ENCODE data around the gene ZNF765. TPM values are rescaled to one million over a fixed set of nuclear protein-coding genes. Genes with fewer than 3 reads are reported as not detected.

Gene ZNF765
- total and polyA plus RNA-seq, 2 experiments from 2014 or later: 10.3 to 33.4 TPM

DNA sequence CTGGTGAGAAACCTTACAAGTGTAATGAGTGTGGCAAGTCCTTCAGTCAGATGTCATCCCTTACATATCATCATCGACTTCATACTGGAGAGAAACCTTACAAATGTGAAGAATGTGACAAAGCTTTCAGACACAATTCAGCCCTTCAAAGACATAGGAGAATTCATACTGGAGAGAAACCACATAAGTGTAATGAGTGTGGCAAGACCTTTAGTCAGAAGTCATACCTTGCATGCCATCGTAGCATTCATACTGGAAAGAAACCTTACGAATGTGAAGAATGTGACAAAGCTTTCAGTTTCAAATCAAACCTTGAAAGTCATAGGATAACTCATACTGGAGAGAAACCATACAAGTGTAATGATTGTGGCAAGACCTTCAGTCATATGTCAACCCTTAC lies 13.6 kb upstream of the ZNF765 start:
- Mint-ChIP-seq H3K27me3 (ENCODE audit: insufficient read depth, low read depth, poor library complexity) (no peaks in the 10 kb centered on the region), H3K9me3 (peaks cover 66% of the 10 kb centered on the region), H3K36me3 (ENCODE audit: low read depth) (peaks cover 100% of the 10 kb centered on the region), H3K4me1 (peaks cover 2% of the 10 kb centered on the region), H3K4me3 (no peak overlapping the region), H3K27ac (no peak overlapping the region)
- no peak for ATAC-seq
- Histone ChIP-seq H3K4me1 (ENCODE audit: insufficient read depth) (peaks cover under 1% of the 10 kb centered on the region; the same call in 1 of the 2 replicates), H3K4me3 (no peak overlapping the region), H3K9me2 (ENCODE audit: insufficient read depth) (no peaks in the 10 kb centered on the region), H3K36me3 (ENCODE audit: insufficient read depth) (peaks cover 88% of the 10 kb centered on the region), H3F3A (replicated peaks; ENCODE audit: low read depth) (no peaks in the 10 kb centered on the region; the same call in 1 of the 2 replicates), H3K79me2 (replicated peaks; ENCODE audit: insufficient read depth) (peaks cover 9% of the 10 kb centered on the region), H2AFZ (no peak overlapping the region), H3K27ac (ENCODE audit: low read depth) (no peak overlapping the region), H3K27me3 (ENCODE audit: insufficient read depth) (no peaks in the 10 kb centered on the region), H3K4me2 (no peak overlapping the region), H4K20me1 (replicated peaks; ENCODE audit: insufficient read depth) (no peaks in the 10 kb centered on the region; the same call in 1 of the 2 replicates)
- TF ChIP-seq, protein P1, sequence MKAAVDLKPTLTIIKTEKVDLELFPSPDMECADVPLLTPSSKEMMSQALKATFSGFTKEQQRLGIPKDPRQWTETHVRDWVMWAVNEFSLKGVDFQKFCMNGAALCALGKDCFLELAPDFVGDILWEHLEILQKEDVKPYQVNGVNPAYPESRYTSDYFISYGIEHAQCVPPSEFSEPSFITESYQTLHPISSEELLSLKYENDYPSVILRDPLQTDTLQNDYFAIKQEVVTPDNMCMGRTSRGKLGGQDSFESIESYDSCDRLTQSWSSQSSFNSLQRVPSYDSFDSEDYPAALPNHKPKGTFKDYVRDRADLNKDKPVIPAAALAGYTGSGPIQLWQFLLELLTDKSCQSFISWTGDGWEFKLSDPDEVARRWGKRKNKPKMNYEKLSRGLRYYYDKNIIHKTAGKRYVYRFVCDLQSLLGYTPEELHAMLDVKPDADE (IDR thresholded peaks at IDR 0.05): no peak
- no peak for TF ChIP-seq ZNF114 (CRISPR knock-in tag; IDR thresholded peaks at IDR 0.05)
- no peak for DNase-seq (ENCODE audit: low spot score)

DNA sequence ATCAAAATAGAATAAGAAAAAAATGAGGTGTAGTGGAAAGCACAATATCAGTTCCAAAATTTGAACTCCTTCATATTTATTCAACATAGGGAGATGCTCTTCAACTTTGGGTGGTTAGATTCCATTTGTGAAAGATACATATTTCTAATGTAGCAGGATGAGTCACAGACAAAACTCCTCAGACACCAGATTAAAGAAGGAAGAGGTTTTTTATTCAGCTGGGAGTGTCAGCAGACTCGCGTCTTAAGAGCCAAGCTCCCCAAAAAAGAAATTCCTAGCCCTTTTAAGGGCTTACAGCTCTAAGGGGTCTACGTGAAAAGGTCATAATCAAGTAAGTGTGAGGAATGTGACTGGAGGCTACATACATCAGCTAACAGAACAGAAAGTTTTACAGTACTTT lies 6.8 kb upstream of the ZNF765 start:
- H3K79me2 ChIP-seq (replicated peaks; ENCODE audit: insufficient read depth): no peaks in the 10 kb centered on the region; the same call in 1 of the 2 replicates
- H3K4me3 Mint-ChIP-seq: no peak overlapping the region
- ATAC-seq (no peak), DNase-seq (ENCODE audit: low spot score) (no peak)
- peaks cover 6% of the 10 kb centered on the region for H3K4me1 Mint-ChIP-seq
- H3K27ac Mint-ChIP-seq: no peak overlapping the region
- H2AFZ ChIP-seq: no peak overlapping the region
- peaks cover 41% of the 10 kb centered on the region for H3K36me3 Mint-ChIP-seq (ENCODE audit: low read depth)
- no peak overlapping the region for H3K4me2 ChIP-seq
- no peaks in the 10 kb centered on the region for H3K27me3 ChIP-seq (ENCODE audit: insufficient read depth)
- H3K36me3 ChIP-seq (ENCODE audit: insufficient read depth): peaks cover 26% of the 10 kb centered on the region
- H3K27me3 Mint-ChIP-seq (ENCODE audit: insufficient read depth, low read depth, poor library complexity): peaks cover 8% of the 10 kb centered on the region
- peaks cover 7% of the 10 kb centered on the region for H3F3A ChIP-seq (replicated peaks; ENCODE audit: low read depth)
- peaks cover 24% of the 10 kb centered on the region for H3K4me1 ChIP-seq (ENCODE audit: insufficient read depth)
- H3K9me3 Mint-ChIP-seq: peaks cover 22% of the 10 kb centered on the region
- H3K4me3 ChIP-seq: no peak overlapping the region
- no peak overlapping the region for H3K27ac ChIP-seq (ENCODE audit: low read depth)
- H4K20me1 ChIP-seq (replicated peaks; ENCODE audit: insufficient read depth): no peaks in the 10 kb centered on the region; the same call in 1 of the 2 replicates
- H3K9me2 ChIP-seq (ENCODE audit: insufficient read depth): peaks cover 3% of the 10 kb centered on the region; the same call in 1 of the 2 replicates
- TF ChIP-seq CREB1 (CRISPR knock-in tag; IDR thresholded peaks at IDR 0.05; ENCODE audit: low read depth) (no peak), NANOG (IDR thresholded peaks at IDR 0.05; ENCODE audit: borderline replicate concordance) (no peak), EZH2phosphoT487 (IDR thresholded peaks at IDR 0.05; ENCODE audit: unreplicated experiment) (no peak), POLR2AphosphoS5 (IDR thresholded peaks at IDR 0.05; ENCODE audit: low read depth) (no peak), JUNB (IDR thresholded peaks at IDR 0.05; ENCODE audit: unreplicated experiment) (no peak), ZNF331 (CRISPR knock-in tag; IDR thresholded peaks at IDR 0.05; ENCODE audit: low read depth) (no peak), REST (IDR thresholded peaks at IDR 0.05; ENCODE audit: unreplicated experiment) (no peak)
- TF ChIP-seq, protein P2, sequence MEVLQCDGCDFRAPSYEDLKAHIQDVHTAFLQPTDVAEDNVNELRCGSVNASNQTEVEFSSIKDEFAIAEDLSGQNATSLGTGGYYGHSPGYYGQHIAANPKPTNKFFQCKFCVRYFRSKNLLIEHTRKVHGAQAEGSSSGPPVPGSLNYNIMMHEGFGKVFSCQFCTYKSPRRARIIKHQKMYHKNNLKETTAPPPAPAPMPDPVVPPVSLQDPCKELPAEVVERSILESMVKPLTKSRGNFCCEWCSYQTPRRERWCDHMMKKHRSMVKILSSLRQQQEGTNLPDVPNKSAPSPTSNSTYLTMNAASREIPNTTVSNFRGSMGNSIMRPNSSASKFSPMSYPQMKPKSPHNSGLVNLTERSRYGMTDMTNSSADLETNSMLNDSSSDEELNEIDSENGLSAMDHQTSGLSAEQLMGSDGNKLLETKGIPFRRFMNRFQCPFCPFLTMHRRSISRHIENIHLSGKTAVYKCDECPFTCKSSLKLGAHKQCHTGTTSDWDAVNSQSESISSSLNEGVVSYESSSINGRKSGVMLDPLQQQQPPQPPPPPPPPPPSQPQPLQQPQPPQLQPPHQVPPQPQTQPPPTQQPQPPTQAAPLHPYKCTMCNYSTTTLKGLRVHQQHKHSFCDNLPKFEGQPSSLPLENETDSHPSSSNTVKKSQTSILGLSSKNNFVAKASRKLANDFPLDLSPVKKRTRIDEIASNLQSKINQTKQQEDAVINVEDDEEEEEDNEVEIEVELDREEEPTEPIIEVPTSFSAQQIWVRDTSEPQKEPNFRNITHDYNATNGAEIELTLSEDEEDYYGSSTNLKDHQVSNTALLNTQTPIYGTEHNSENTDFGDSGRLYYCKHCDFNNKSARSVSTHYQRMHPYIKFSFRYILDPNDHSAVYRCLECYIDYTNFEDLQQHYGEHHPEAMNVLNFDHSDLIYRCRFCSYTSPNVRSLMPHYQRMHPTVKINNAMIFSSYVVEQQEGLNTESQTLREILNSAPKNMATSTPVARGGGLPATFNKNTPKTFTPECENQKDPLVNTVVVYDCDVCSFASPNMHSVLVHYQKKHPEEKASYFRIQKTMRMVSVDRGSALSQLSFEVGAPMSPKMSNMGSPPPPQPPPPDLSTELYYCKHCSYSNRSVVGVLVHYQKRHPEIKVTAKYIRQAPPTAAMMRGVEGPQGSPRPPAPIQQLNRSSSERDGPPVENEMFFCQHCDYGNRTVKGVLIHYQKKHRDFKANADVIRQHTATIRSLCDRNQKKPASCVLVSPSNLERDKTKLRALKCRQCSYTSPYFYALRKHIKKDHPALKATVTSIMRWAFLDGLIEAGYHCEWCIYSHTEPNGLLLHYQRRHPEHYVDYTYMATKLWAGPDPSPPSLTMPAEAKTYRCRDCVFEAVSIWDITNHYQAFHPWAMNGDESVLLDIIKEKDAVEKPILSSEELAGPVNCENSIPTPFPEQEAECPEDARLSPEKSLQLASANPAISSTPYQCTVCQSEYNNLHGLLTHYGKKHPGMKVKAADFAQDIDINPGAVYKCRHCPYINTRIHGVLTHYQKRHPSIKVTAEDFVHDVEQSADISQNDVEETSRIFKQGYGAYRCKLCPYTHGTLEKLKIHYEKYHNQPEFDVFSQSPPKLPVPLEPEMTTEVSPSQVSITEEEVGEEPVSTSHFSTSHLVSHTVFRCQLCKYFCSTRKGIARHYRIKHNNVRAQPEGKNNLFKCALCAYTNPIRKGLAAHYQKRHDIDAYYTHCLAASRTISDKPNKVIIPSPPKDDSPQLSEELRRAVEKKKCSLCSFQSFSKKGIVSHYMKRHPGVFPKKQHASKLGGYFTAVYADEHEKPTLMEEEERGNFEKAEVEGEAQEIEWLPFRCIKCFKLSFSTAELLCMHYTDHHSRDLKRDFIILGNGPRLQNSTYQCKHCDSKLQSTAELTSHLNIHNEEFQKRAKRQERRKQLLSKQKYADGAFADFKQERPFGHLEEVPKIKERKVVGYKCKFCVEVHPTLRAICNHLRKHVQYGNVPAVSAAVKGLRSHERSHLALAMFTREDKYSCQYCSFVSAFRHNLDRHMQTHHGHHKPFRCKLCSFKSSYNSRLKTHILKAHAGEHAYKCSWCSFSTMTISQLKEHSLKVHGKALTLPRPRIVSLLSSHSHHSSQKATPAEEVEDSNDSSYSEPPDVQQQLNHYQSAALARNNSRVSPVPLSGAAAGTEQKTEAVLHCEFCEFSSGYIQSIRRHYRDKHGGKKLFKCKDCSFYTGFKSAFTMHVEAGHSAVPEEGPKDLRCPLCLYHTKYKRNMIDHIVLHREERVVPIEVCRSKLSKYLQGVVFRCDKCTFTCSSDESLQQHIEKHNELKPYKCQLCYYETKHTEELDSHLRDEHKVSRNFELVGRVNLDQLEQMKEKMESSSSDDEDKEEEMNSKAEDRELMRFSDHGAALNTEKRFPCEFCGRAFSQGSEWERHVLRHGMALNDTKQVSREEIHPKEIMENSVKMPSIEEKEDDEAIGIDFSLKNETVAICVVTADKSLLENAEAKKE (CRISPR knock-in tag; IDR thresholded peaks at IDR 0.05): no peak
- TF ChIP-seq, protein P1 (IDR thresholded peaks at IDR 0.05): no peak
